B cell (primary cell): ENCODE data around the gene PRKCH. TPM values are rescaled to one million over a fixed set of nuclear protein-coding genes. Genes with fewer than 3 reads are reported as not detected.

Source experiments
- ATAC-seq: fragments of 200-7000 bp; cut with Tn5 transposase; one replicate; pipeline ENCODE4 v1.10.0; 2021; ENCODE audit warnings: low read depth, mild to moderate bottlenecking, moderate number of reproducible peaks, moderate library complexity
- CTCF ChIA-PET: fragments of 350-600 bp; sonication (Branson Sonifier 250); formaldehyde crosslinking; loops from one replicate; lab custom pipeline; 2021; ENCODE audit warnings: antibody characterized with exemption, inconsistent platforms; lab: Charles Lee
- POLR2A ChIA-PET: fragments of 350-600 bp; sonication (Branson Sonifier 250); formaldehyde crosslinking; loops from one replicate; lab custom pipeline; 2021; ENCODE audit warnings: antibody characterized with exemption; lab: Charles Lee
- DNase-seq: peaks from one replicate; pipeline ENCODE4 v3.0.0; 2013
- H2AFZ ChIP-seq: 2 replicates; pipeline ENCODE4 v1.6.1; 2012; ENCODE audit warnings: mild to moderate bottlenecking, low read depth, low read length; ENCODE audit not compliant: insufficient read depth, poor library complexity, severe bottlenecking
- H3K27ac ChIP-seq, 2 donors: 1 replicate in 1 of 2; 2 replicates in 1 of 2; pipeline ENCODE4 v1.5.1; 2012 to 2013; ENCODE audit warnings: low read length in 2 of 2, mild to moderate bottlenecking in 2 of 2, moderate library complexity in 1 of 2
- H3K27me3 ChIP-seq, 4 experiments: fragments of 200-600 bp in 1 of 4; sonication (generic) in 1 of 4; replicated peaks in 1 of 4; 1 replicate in 2 of 4; 2 replicates in 2 of 4; pipeline versions ENCODE4 v1.6.1 to v1.7.0; 2013 to 2016; ENCODE audit warnings: low read length in 3 of 4, mild to moderate bottlenecking in 2 of 4, mixed read lengths in 1 of 4, moderate library complexity in 1 of 4; ENCODE audit not compliant: insufficient read depth in 4 of 4, control insufficient read depth in 3 of 4; ENCODE audit errors: control extremely low read depth in 1 of 4
- H3K36me3 ChIP-seq, 2 experiments: replicated peaks in 1 of 2; 1 replicate in 1 of 2; 2 replicates in 1 of 2; pipeline versions ENCODE4 v1.6.1 to v1.7.1; 2013; ENCODE audit warnings: low read length in 1 of 2; ENCODE audit not compliant: insufficient read depth in 2 of 2, control insufficient read depth in 1 of 2; ENCODE audit errors: control extremely low read depth in 1 of 2, extremely low read depth in 1 of 2
- H3K4me1 ChIP-seq, 2 donors: fragments of 200-600 bp in 1 of 2; sonication (generic) in 1 of 2; 1 replicate in 1 of 2; 2 replicates in 1 of 2; pipeline versions ENCODE4 v1.5.1 to v1.6.1; 2013 to 2017; ENCODE audit warnings: low read length in 2 of 2; ENCODE audit not compliant: control insufficient read depth in 2 of 2, insufficient read depth in 2 of 2
- H3K4me2 ChIP-seq: replicated peaks from 2 replicates; pipeline ENCODE3; 2012; ENCODE audit warnings: mild to moderate bottlenecking, low read depth, low read length; ENCODE audit not compliant: poor library complexity, severe bottlenecking
- H3K4me3 ChIP-seq, 5 experiments: fragments of 200-600 bp in 1 of 5; sonication (generic) in 1 of 5; 1 replicate in 3 of 5; 2 replicates in 2 of 5; pipeline versions ENCODE4 v1.5.1 to v1.7.0; 2011 to 2016; ENCODE audit warnings: low read length in 4 of 5, mild to moderate bottlenecking in 4 of 5, low read depth in 2 of 5, control low read depth in 1 of 5, moderate library complexity in 1 of 5; ENCODE audit not compliant: insufficient read depth in 1 of 5; ENCODE audit errors: control extremely low read depth in 1 of 5, extremely low read depth in 1 of 5
- H3K79me2 ChIP-seq: fragments of 200-600 bp; sonication (generic); one replicate; pipeline ENCODE4 v1.6.0; 2016; ENCODE audit warnings: low read length; ENCODE audit not compliant: control insufficient read depth, insufficient read depth
- H3K9ac ChIP-seq: fragments of 200-600 bp; sonication (generic); 2 replicates; pipeline ENCODE4 v1.6.1; 2017; ENCODE audit warnings: mild to moderate bottlenecking, low read length, moderate library complexity
- H3K9me3 ChIP-seq, 3 donors: one replicate each; pipeline versions ENCODE4 v1.6.1 to v1.7.1; 2013; ENCODE audit warnings: low read length in 2 of 3; ENCODE audit not compliant: control insufficient read depth in 2 of 3, insufficient read depth in 1 of 3; ENCODE audit errors: control extremely low read depth in 1 of 3
- H4K20me1 ChIP-seq: 2 replicates; pipeline ENCODE4 v1.6.0; 2012; ENCODE audit warnings: mild to moderate bottlenecking, low read length; ENCODE audit not compliant: insufficient read depth, control insufficient read depth, poor library complexity, severe bottlenecking
- H3K27ac Mint-ChIP-seq: one replicate; pipeline ENCODE4 v1.8.0; 2021; ENCODE audit warnings: mixed read lengths
- H3K27me3 Mint-ChIP-seq: one replicate; pipeline ENCODE4 v1.8.0; 2021; ENCODE audit warnings: mixed read lengths
- H3K4me1 Mint-ChIP-seq: one replicate; pipeline ENCODE4 v1.8.0; 2021; ENCODE audit warnings: mixed read lengths
- H3K4me3 Mint-ChIP-seq: one replicate; pipeline ENCODE4 v1.8.0; 2021; ENCODE audit warnings: mixed read lengths
- H3K9me3 Mint-ChIP-seq: one replicate; pipeline ENCODE4 v1.8.0; 2022; ENCODE audit warnings: mixed read lengths; ENCODE audit not compliant: insufficient read depth
- CTCF ChIP-seq: fragments of 200-600 bp; IDR thresholded peaks from one replicate; pipeline ENCODE4 v1.8.0; 2022; ENCODE audit warnings: antibody characterized with exemption, mild to moderate bottlenecking
- EZH2 ChIP-seq: IDR thresholded peaks from 2 replicates; pipeline ENCODE4 v1.6.1; 2012; ENCODE audit warnings: borderline replicate concordance, low read depth, mild to moderate bottlenecking, moderate library complexity, low read length; ENCODE audit not compliant: insufficient read depth, poor library complexity, severe bottlenecking
- WGBS: methylation state at CpG from one replicate; pipeline ENCODE4 v1.1.5; 2013; ENCODE audit warnings: missing lambda C conversion rate; ENCODE audit not compliant: insufficient coverage; 5-methylcytosine and 5-hydroxymethylcytosine counted together
- intact Hi-C: fragments of 100-400 bp; cut with micrococcal nuclease; formaldehyde crosslinking; loops from one replicate; pipeline ENCODE4 v1.10.0; 2022
- polyA plus RNA-seq: library from polyadenylated mRNA; depleted of rRNA; stranded (reverse); fragments of >200 nt; gene quantifications from 2 replicates; pipeline ENCODE4 v1.2.3, GENCODE V29; 2012
- total RNA-seq, 2 donors: library from RNA; stranded (reverse); fragments of 120-200 nt in 1 of 2; gene quantifications; 1 replicate in 1 of 2; 2 replicates in 1 of 2; pipeline versions ENCODE4 v1.2.3 to v1.2.4, GENCODE V29; 2013 to 2022

Gene PRKCH
- total and polyA plus RNA-seq, 2 donors (not counting 1 experiment from before 2014, with no cell fraction given), result 2.0 to 5.0 TPM

GRCh38 chr14:61395115-61395725 is 73.8 kb downstream of the PRKCH start:
- H3K27ac ChIP-seq, result no peak overlapping the region
- Mint-ChIP-seq H3K27me3 (peaks cover 3% of the 10 kb centered on the region), H3K9me3 (no peaks in the 10 kb centered on the region), H3K4me1 (peaks cover 8% of the 10 kb centered on the region), H3K4me3 (no peak overlapping the region), H3K27ac (no peak overlapping the region)
- H3K4me1 ChIP-seq, result no peaks in the 10 kb centered on the region
- no peaks in the 10 kb centered on the region for H3K27me3 ChIP-seq
- no peaks in the 10 kb centered on the region for H3K36me3 ChIP-seq
- ChIA-PET POLR2A (no interaction called here), CTCF (interaction anchor here (0.6 to 0.9 kb wide), 3 partner anchors 13 to 770 kb away, joined by 3 read pairs; no protein-coding TSS in a partner anchor)
- 100% methylated on average over 2 of the region's 6 CpGs for WGBS
- no peaks in the 10 kb centered on the region for H3K9me3 ChIP-seq
- no peaks in the 10 kb centered on the region for H3K79me2 ChIP-seq
- no peaks in the 10 kb centered on the region for H4K20me1 ChIP-seq
- no peak overlapping the region for H3K4me2 ChIP-seq
- DNase-seq (no peak), ATAC-seq (no peak)
- H3K4me3 ChIP-seq, result no peak overlapping the region
- intact Hi-C loops, result no loop called here
- H3K9ac ChIP-seq, result no peak overlapping the region
- H2AFZ ChIP-seq, result no peak overlapping the region
- TF ChIP-seq EZH2, result no peak
- TF ChIP-seq CTCF, result no peak

DNA sequence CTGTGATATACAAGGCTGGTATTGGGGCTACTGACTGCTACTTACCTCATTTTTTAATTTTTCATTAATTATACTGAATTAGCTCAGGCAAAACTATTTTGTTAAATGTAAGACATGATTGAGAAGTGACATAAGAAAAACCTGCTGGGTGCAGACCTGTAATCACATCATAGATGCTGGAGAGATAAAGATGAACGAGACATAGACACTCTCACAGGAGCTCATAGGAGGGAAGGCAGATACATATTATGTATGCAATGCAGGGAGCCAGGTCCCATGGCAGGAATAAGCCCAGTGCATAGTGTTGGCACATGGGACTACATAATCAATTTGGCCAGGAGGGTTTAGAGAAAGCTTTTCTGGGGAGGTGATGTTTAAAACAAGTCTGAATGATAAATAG is 74.9 kb downstream of the PRKCH start:
- ChIA-PET POLR2A (no interaction called here), CTCF (no interaction called here)
- TF ChIP-seq CTCF, result no peak
- TF ChIP-seq EZH2, result no peak
- Histone ChIP-seq H3K4me2 (no peak overlapping the region), H3K36me3 (no peaks in the 10 kb centered on the region), H4K20me1 (no peaks in the 10 kb centered on the region), H3K4me3 (no peak overlapping the region), H3K9ac (no peak overlapping the region), H3K9me3 (no peaks in the 10 kb centered on the region), H3K27ac (no peak overlapping the region), H2AFZ (no peak overlapping the region), H3K27me3 (no peaks in the 10 kb centered on the region), H3K4me1 (no peaks in the 10 kb centered on the region), H3K79me2 (no peaks in the 10 kb centered on the region)
- Mint-ChIP-seq H3K27ac (no peak overlapping the region), H3K27me3 (peaks cover 3% of the 10 kb centered on the region), H3K4me3 (no peak overlapping the region), H3K9me3 (no peaks in the 10 kb centered on the region), H3K4me1 (peaks cover 2% of the 10 kb centered on the region)
- ATAC-seq (no peak), DNase-seq (no peak)
- no CpG with 5 or more reads among the region's 1 CpG for WGBS
- intact Hi-C loops, result no loop called here
